ENCODE results near the gene RTP1. TPM values are rescaled to one million over a fixed set of nuclear protein-coding genes. Genes with fewer than 3 reads are reported as not detected.

RTP1 gene
- total RNA-seq, 4 donors from 2014 or later = not detected

GRCh38 chr3:187172929-187173328 is 24.4 kb upstream of the RTP1 start:
- H3K4me3 ChIP-seq = no peak overlapping the region
- no peaks in the 10 kb centered on the region for H3K27me3 ChIP-seq
- TF ChIP-seq POLR2A (IDR thresholded peaks at IDR 0.05) = no peak
- no peak for TF ChIP-seq CTCF (IDR thresholded peaks at IDR 0.05)
- H3K36me3 ChIP-seq = no peaks in the 10 kb centered on the region
- peak overlapping the region in 1 of 4 donors; percentile 45 for H3K27ac ChIP-seq
- peaks cover 7 to 33% (median 10%) of the 10 kb centered on the region in 3 donors for H3K4me1 ChIP-seq
- intact Hi-C loops (cut with DNase I) = no loop called here
- DNase-seq = no peak
- H3K9me3 ChIP-seq = no peaks in the 10 kb centered on the region
- WGBS, 2 donors = 78 to 81% methylated on average over 2 of the region's 2 CpGs

GRCh38 chr3:187181454-187182170 is 15.7 kb upstream of the RTP1 start:
- Histone ChIP-seq H3K9me3 (no peaks in the 10 kb centered on the region), H3K4me1 (peaks cover 6 to 24% (median 16%) of the 10 kb centered on the region in 3 donors), H3K27me3 (no peaks in the 10 kb centered on the region), H3K4me3 (no peak overlapping the region), H3K36me3 (no peaks in the 10 kb centered on the region), H3K27ac (no peak overlapping the region)
- intact Hi-C loops (cut with DNase I) = no loop called here
- DNase-seq = no peak
- TF ChIP-seq CTCF (IDR thresholded peaks at IDR 0.05) = no peak
- TF ChIP-seq POLR2A (IDR thresholded peaks at IDR 0.05) = no peak
- WGBS, 2 donors = 82 to 85% methylated on average over 7 of the region's 7 CpGs

GRCh38 chr3:187183210-187183862 is 13.9 kb upstream of the RTP1 start:
- no peaks in the 10 kb centered on the region for H3K36me3 ChIP-seq
- no peaks in the 10 kb centered on the region for H3K9me3 ChIP-seq
- intact Hi-C loops (cut with DNase I) = no loop called here
- no peaks in the 10 kb centered on the region for H3K27me3 ChIP-seq
- DNase-seq = no peak
- peak overlapping the region; percentile 1 to 31 (median 22) for H3K27ac ChIP-seq
- WGBS, 2 donors = 39 to 45% methylated on average over 7 of the region's 7 CpGs
- TF ChIP-seq POLR2A (IDR thresholded peaks at IDR 0.05) (no peak), CTCF (IDR thresholded peaks at IDR 0.05) (no peak)
- H3K4me3 ChIP-seq = no peak overlapping the region
- H3K4me1 ChIP-seq = peaks cover 7 to 33% (median 25%) of the 10 kb centered on the region in 3 donors

GRCh38 chr3:187183903-187184302 is 13.4 kb upstream of the RTP1 start:
- intact Hi-C loops (cut with DNase I) = no loop called here
- no peaks in the 10 kb centered on the region for H3K27me3 ChIP-seq
- peaks cover 7 to 37% (median 29%) of the 10 kb centered on the region in 3 donors for H3K4me1 ChIP-seq
- no peak for DNase-seq
- H3K4me3 ChIP-seq = no peak overlapping the region
- peak overlapping the region in 1 of 4 donors; percentile 13 for H3K27ac ChIP-seq
- TF ChIP-seq POLR2A (IDR thresholded peaks at IDR 0.05) (no peak), CTCF (IDR thresholded peaks at IDR 0.05) (no peak)
- 80 to 86% methylated on average over 5 to 6 of the region's 6 CpGs for WGBS, 2 donors
- H3K9me3 ChIP-seq = no peaks in the 10 kb centered on the region
- H3K36me3 ChIP-seq = no peaks in the 10 kb centered on the region

GRCh38 chr3:187185759-187186158 is 11.5 kb upstream of the RTP1 start:
- peaks cover 7 to 42% (median 33%) of the 10 kb centered on the region in 3 donors for H3K4me1 ChIP-seq
- H3K9me3 ChIP-seq = no peaks in the 10 kb centered on the region
- peak overlapping the region in 2 of 4 donors; percentile 40 to 78 for H3K27ac ChIP-seq
- no peaks in the 10 kb centered on the region for H3K27me3 ChIP-seq
- intact Hi-C loops (cut with DNase I) = no loop called here
- WGBS, 2 donors = 86 to 89% methylated on average over 4 of the region's 4 CpGs
- DNase-seq = no peak
- H3K4me3 ChIP-seq = no peak overlapping the region
- TF ChIP-seq CTCF (IDR thresholded peaks at IDR 0.05) (no peak), POLR2A (IDR thresholded peaks at IDR 0.05) (no peak)
- no peaks in the 10 kb centered on the region for H3K36me3 ChIP-seq
